GM21381 (cell line): ENCODE measurements around the gene GMPR.

ENCODE experiments used
- ATAC-seq: cut with Tn5 transposase; IDR thresholded peaks from one replicate; pipeline ENCODE4 v1.9.1; 2021; ENCODE audit warnings: mild to moderate bottlenecking, moderate library complexity; ENCODE audit not compliant: unreplicated experiment

The GMPR gene

GRCh38 chr6:16270178-16270794, 31.9 kb downstream of the GMPR start:
- ATAC-seq, result no peak

GRCh38 chr6:16271428-16271827, 33.0 kb downstream of the GMPR start:
- ATAC-seq, result no peak

GRCh38 chr6:16272201-16272600, 33.8 kb downstream of the GMPR start:
- no peak for ATAC-seq

- ATAC-seq, result no peak
Observed at GRCh38 chr6:16273256-16273655, 34.9 kb downstream of the GMPR start.

- no peak for ATAC-seq
Observed at GRCh38 chr6:16274483-16274882, 36.1 kb downstream of the GMPR start.

- no peak for ATAC-seq
Observed at GRCh38 chr6:16274885-16275589, 36.6 kb downstream of the GMPR start.

GRCh38 chr6:16277101-16277981, 39.0 kb downstream of the GMPR start:
- no peak for ATAC-seq

- no peak for ATAC-seq
Observed at GRCh38 chr6:16278048-16278724, 39.8 kb downstream of the GMPR start.

- no peak for ATAC-seq
Observed at GRCh38 chr6:16278750-16279149, 40.4 kb downstream of the GMPR start.

GRCh38 chr6:16279243-16279642, 40.9 kb downstream of the GMPR start:
- no peak for ATAC-seq

- ATAC-seq, result no peak
Observed at GRCh38 chr6:16282370-16282769, 44.0 kb downstream of the GMPR start.

GRCh38 chr6:16284472-16284871, 46.1 kb downstream of the GMPR start:
- no peak for ATAC-seq

- ATAC-seq, result no peak
Observed at GRCh38 chr6:16285467-16286150, 47.2 kb downstream of the GMPR start.

- ATAC-seq, result no peak
Observed at GRCh38 chr6:16286151-16286522, 47.8 kb downstream of the GMPR start.

GRCh38 chr6:16288163-16288562, 49.8 kb downstream of the GMPR start:
- ATAC-seq, result no peak

- ATAC-seq, result no peak
Observed at GRCh38 chr6:16291739-16292138, 53.4 kb downstream of the GMPR start.

- no peak for ATAC-seq
Observed at GRCh38 chr6:16292432-16292831, 54.0 kb downstream of the GMPR start.

- ATAC-seq, result no peak
Observed at GRCh38 chr6:16292942-16293341, 54.6 kb downstream of the GMPR start.

- ATAC-seq, result no peak
Observed at GRCh38 chr6:16294371-16294770, 56.0 kb downstream of the GMPR start.

GRCh38 chr6:16295060-16295459, 56.7 kb downstream of the GMPR start:
- no peak for ATAC-seq

GRCh38 chr6:16295471-16295870, 57.1 kb downstream of the GMPR start:
- ATAC-seq, result no peak
